Endothelial cell of umbilical vein (primary cell): ENCODE data around the gene SLC6A7. TPM values are rescaled to one million over a fixed set of nuclear protein-coding genes. Genes with fewer than 3 reads are reported as not detected.

Experiments
- BruUV-seq: library from RNA; stranded (reverse); fragments of 400-500 nt; replicated peaks from 2 replicates; lab custom pipeline; 2021; lab: Mats Ljungman, UMichigan
- CTCF ChIA-PET: fragments of 300-600, 350-600 bp; sonication (Branson Sonifier 250); formaldehyde crosslinking; loops from one replicate; lab custom pipeline; 2021; ENCODE audit warnings: antibody characterized with exemption, inconsistent platforms; lab: Charles Lee
- POLR2A ChIA-PET: fragments of 300-600, 350-600 bp; sonication (Branson Sonifier 250); formaldehyde crosslinking; loops from one replicate; lab custom pipeline; 2021; ENCODE audit warnings: antibody characterized with exemption, inconsistent platforms; lab: Charles Lee
- DNase-seq: peaks from one replicate; pipeline ENCODE4 v3.0.0-alpha.2; 2011; ENCODE audit warnings: low read depth, low spot score
- FAIRE-seq: peaks from 2 replicates; lab custom pipeline; 2011; peaks lifted over from hg19 to GRCh38; lab: Jason Lieb, UNC
- H2AFZ ChIP-seq: 2 replicates; pipeline ENCODE4 v1.6.0; 2012; ENCODE audit warnings: low read depth, low read length, control low read depth, inconsistent platforms
- H3K27ac ChIP-seq: 2 replicates; pipeline ENCODE4 v1.5.1; 2011; ENCODE audit warnings: low read depth, mild to moderate bottlenecking, control low read depth, low read length, moderate library complexity; ENCODE audit not compliant: insufficient read depth
- H3K27me3 ChIP-seq, 2 experiments: 2 replicates each; pipeline versions ENCODE4 v1.6.0 to v1.6.1; 2011; ENCODE audit warnings: low read length in 2 of 2, mixed read lengths in 1 of 2; ENCODE audit not compliant: control insufficient read depth in 2 of 2, insufficient read depth in 2 of 2
- H3K36me3 ChIP-seq, 2 experiments: 2 replicates in 1 of 2; 3 replicates in 1 of 2; pipeline ENCODE4 v1.5.1; 2011; ENCODE audit warnings: low read length in 2 of 2, mild to moderate bottlenecking in 1 of 2, moderate library complexity in 1 of 2; ENCODE audit not compliant: control insufficient read depth in 2 of 2, insufficient read depth in 2 of 2; ENCODE audit errors: extremely low read depth in 1 of 2
- H3K4me1 ChIP-seq: 3 replicates; pipeline ENCODE4 v1.5.1; 2011; ENCODE audit warnings: mild to moderate bottlenecking, low read length; ENCODE audit not compliant: control insufficient read depth, insufficient read depth; ENCODE audit errors: extremely low read depth
- H3K4me2 ChIP-seq: 2 replicates; pipeline ENCODE4 v1.6.1; 2011; ENCODE audit warnings: low read length, control low read depth, mixed read lengths; ENCODE audit not compliant: insufficient read depth
- H3K4me3 ChIP-seq, 3 experiments: fragments of 200-600 bp in 1 of 3; sonication (generic), shearing (Covaris generic) in 1 of 3; replicated peaks in 1 of 3; 2 replicates each; pipeline ENCODE4 v1.5.1; 2011 to 2016; ENCODE audit warnings: control low read depth in 3 of 3, low read length in 3 of 3, mild to moderate bottlenecking in 2 of 3, inconsistent platforms in 1 of 3, low read depth in 1 of 3, moderate library complexity in 1 of 3; ENCODE audit not compliant: insufficient read depth in 1 of 3
- H3K79me2 ChIP-seq: 2 replicates; pipeline ENCODE4 v1.6.0; 2012; ENCODE audit warnings: low read length, inconsistent platforms; ENCODE audit not compliant: control insufficient read depth, insufficient read depth
- H3K9ac ChIP-seq: replicated peaks from 2 replicates; pipeline ENCODE3; 2011; ENCODE audit warnings: low read length, control low read depth; ENCODE audit not compliant: insufficient read depth; ENCODE audit errors: extremely low read depth
- H3K9me1 ChIP-seq: replicated peaks from 3 replicates; pipeline ENCODE4 v1.6.0; 2011; ENCODE audit warnings: mild to moderate bottlenecking, low read length; ENCODE audit not compliant: control insufficient read depth, insufficient read depth; ENCODE audit errors: extremely low read depth
- H3K9me3 ChIP-seq: replicated peaks from 2 replicates; pipeline ENCODE4 v1.5.1; 2012; ENCODE audit warnings: low read length, inconsistent platforms; ENCODE audit not compliant: control insufficient read depth, insufficient read depth
- H4K20me1 ChIP-seq: replicated peaks from 2 replicates; pipeline ENCODE3; 2011; ENCODE audit warnings: mild to moderate bottlenecking, low read length; ENCODE audit not compliant: control insufficient read depth, insufficient read depth; ENCODE audit errors: extremely low read depth
- EZH2 ChIP-seq: IDR thresholded peaks from 2 replicates; pipeline ENCODE4 v1.6.1; 2012; ENCODE audit warnings: borderline replicate concordance, low read depth, mild to moderate bottlenecking, moderate library complexity, low read length, inconsistent platforms; ENCODE audit not compliant: severe bottlenecking
- FOS ChIP-seq: IDR thresholded peaks from 2 replicates; pipeline ENCODE4 v1.6.1; 2011; ENCODE audit warnings: mild to moderate bottlenecking, low read length, moderate library complexity, borderline replicate concordance; ENCODE audit not compliant: insufficient read depth
- GATA2 ChIP-seq: IDR thresholded peaks from 2 replicates; pipeline ENCODE4 v1.7.0; 2011; ENCODE audit warnings: low read depth, mild to moderate bottlenecking, moderate library complexity, mixed read lengths, low read length; ENCODE audit not compliant: insufficient read length, insufficient read depth
- JUN ChIP-seq: IDR thresholded peaks from 2 replicates; pipeline ENCODE4 v1.6.1; 2011; ENCODE audit warnings: borderline replicate concordance, low read depth; ENCODE audit not compliant: insufficient read length, insufficient read depth
- MAX ChIP-seq: IDR thresholded peaks from 2 replicates; pipeline ENCODE4 v1.6.1; 2011; ENCODE audit not compliant: insufficient read depth, insufficient read length
- MYC ChIP-seq: IDR thresholded peaks from one replicate; pipeline ENCODE4 v1.6.1; 2011; ENCODE audit warnings: mild to moderate bottlenecking, low read depth, low read length
- POLR2A ChIP-seq: IDR thresholded peaks from 2 replicates; pipeline ENCODE4 v1.6.1; 2012; ENCODE audit warnings: low read depth, mild to moderate bottlenecking, control low read depth, low read length
- POLR2AphosphoS5 ChIP-seq: IDR thresholded peaks from 2 replicates; pipeline ENCODE4 v1.6.1; 2012; ENCODE audit warnings: low read depth, mild to moderate bottlenecking, control low read depth, low read length, moderate library complexity; ENCODE audit not compliant: insufficient read depth
- dilution Hi-C: fragments of 300-500 bp; cut with MboI; formaldehyde crosslinking; loops from one replicate; pipeline ENCODE4 v1.15.0; 2019; ENCODE audit warnings: low sequenced_read_pairs; ENCODE audit not compliant: extremely low pct_ligation_motif_present
- intact Hi-C: fragments of 100-400 bp; cut with micrococcal nuclease; formaldehyde crosslinking; loops from one replicate; pipeline ENCODE4 v1.10.0; 2022
- polyA plus RNA-seq, 4 experiments: library from polyadenylated mRNA; depleted of rRNA in 3 of 4; stranded (reverse) in 3 of 4; unstranded in 1 of 4; fragments of >200 nt; gene quantifications; 2 replicates each; pipeline versions ENCODE4 v1.2.1 to v1.2.3, GENCODE V29; 2011 to 2012; ENCODE audit warnings: missing spikeins in 1 of 4
- total RNA-seq: library from RNA; stranded (reverse); gene quantifications from 2 replicates; pipeline ENCODE4 v1.2.3, GENCODE V29; 2021
- TF ChIP-seq, protein P1 (sequence below), 2 donors: IDR thresholded peaks; 1 replicate in 1 of 2; 2 replicates in 1 of 2; pipeline ENCODE4 v1.5.1; 2011; ENCODE audit warnings: low read length in 2 of 2, mild to moderate bottlenecking in 2 of 2, moderate library complexity in 2 of 2, control low read depth in 1 of 2, inconsistent platforms in 1 of 2, low read depth in 1 of 2; ENCODE audit not compliant: insufficient read depth in 1 of 2; ENCODE audit errors: extremely low read depth in 1 of 2

SLC6A7 gene
- total and polyA plus RNA-seq, 2 donors (not counting 3 experiments of a cell fraction or from before 2014, with no cell fraction given): not detected

DNA sequence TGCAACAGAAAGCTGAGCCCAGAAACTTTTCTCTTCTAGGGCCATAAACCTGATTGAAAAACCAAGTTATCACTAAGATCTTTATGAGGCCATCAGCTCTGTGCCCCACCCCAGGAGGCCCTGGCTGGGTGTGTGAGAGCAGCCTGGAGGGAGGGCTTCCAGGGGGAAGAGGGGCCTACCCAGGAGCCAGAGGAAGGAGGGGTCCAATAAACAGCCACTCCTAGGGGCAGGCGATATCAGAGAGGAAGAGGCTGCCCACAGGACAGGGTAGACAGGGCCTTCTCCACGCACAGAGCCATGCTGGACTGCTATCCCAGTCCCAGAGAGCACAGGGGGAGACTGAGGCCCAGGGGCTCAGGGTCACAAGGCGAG lies 27.7 kb upstream of the SLC6A7 start:
- H3K9me1 ChIP-seq: no peaks in the 10 kb centered on the region
- H3K79me2 ChIP-seq: no peaks in the 10 kb centered on the region
- no peak overlapping the region for H3K9ac ChIP-seq
- H3K36me3 ChIP-seq: no peaks in the 10 kb centered on the region
- H3K27me3 ChIP-seq: peaks cover 7 to 10% of the 10 kb centered on the region in 2 experiments
- ChIA-PET CTCF (interaction anchor here (0.9 to 2.3 kb wide), 7 partner anchors 11 to 188 kb away, joined by 3 to 12 read pairs (median 5); no protein-coding TSS in a partner anchor), POLR2A (no interaction called here)
- no peak overlapping the region for H3K4me3 ChIP-seq
- BruUV-seq: no TSS peak
- no peaks in the 10 kb centered on the region for H3K9me3 ChIP-seq
- H3K4me2 ChIP-seq: no peak overlapping the region
- dilution Hi-C loops: no loop called here
- intact Hi-C loops: no loop called here
- H2AFZ ChIP-seq: no peak overlapping the region
- no peak for TF ChIP-seq MAX
- no peak for TF ChIP-seq FOS
- TF ChIP-seq EZH2: no peak
- TF ChIP-seq, protein P1, sequence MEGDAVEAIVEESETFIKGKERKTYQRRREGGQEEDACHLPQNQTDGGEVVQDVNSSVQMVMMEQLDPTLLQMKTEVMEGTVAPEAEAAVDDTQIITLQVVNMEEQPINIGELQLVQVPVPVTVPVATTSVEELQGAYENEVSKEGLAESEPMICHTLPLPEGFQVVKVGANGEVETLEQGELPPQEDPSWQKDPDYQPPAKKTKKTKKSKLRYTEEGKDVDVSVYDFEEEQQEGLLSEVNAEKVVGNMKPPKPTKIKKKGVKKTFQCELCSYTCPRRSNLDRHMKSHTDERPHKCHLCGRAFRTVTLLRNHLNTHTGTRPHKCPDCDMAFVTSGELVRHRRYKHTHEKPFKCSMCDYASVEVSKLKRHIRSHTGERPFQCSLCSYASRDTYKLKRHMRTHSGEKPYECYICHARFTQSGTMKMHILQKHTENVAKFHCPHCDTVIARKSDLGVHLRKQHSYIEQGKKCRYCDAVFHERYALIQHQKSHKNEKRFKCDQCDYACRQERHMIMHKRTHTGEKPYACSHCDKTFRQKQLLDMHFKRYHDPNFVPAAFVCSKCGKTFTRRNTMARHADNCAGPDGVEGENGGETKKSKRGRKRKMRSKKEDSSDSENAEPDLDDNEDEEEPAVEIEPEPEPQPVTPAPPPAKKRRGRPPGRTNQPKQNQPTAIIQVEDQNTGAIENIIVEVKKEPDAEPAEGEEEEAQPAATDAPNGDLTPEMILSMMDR (IDR thresholded peaks at IDR 0.05; ENCODE audit: extremely low read depth in 1 of 2, insufficient read depth in 1 of 2, low read depth in 1 of 2, low read length in 2 of 2): no peak
- no peak for TF ChIP-seq GATA2
- no peak for TF ChIP-seq POLR2AphosphoS5
- no peak for TF ChIP-seq POLR2A
- TF ChIP-seq JUN: no peak
- TF ChIP-seq MYC: no peak
- DNase-seq (no peak), FAIRE-seq (no peak)
- H4K20me1 ChIP-seq: no peaks in the 10 kb centered on the region
- H3K27ac ChIP-seq: no peak overlapping the region
- H3K4me1 ChIP-seq: no peaks in the 10 kb centered on the region
